HUES64 (cell line): ENCODE measurements around the gene IGLON5.

Experiments used
- H3K27ac ChIP-seq: 2 replicates; pipeline ENCODE4 v1.7.0; 2013; ENCODE audit warnings: low read depth, low read length, inconsistent platforms
- H3K27me3 ChIP-seq: 2 replicates; pipeline ENCODE4 v1.6.1; 2013; ENCODE audit warnings: mild to moderate bottlenecking, low read length; ENCODE audit not compliant: insufficient read depth
- H3K36me3 ChIP-seq: 2 replicates; pipeline ENCODE4 v1.6.1; 2013; ENCODE audit warnings: mild to moderate bottlenecking, low read length; ENCODE audit not compliant: insufficient read depth
- H3K4me1 ChIP-seq: 2 replicates; pipeline ENCODE4 v1.6.1; 2013; ENCODE audit warnings: mild to moderate bottlenecking, low read length, moderate library complexity; ENCODE audit not compliant: insufficient read depth
- H3K4me3 ChIP-seq: 2 replicates; pipeline ENCODE4 v1.5.1; 2013; ENCODE audit warnings: mild to moderate bottlenecking, low read length, moderate library complexity
- H3K9ac ChIP-seq: 2 replicates; pipeline ENCODE4 v1.6.1; 2013; ENCODE audit warnings: mild to moderate bottlenecking, low read depth, low read length
- H3K9me3 ChIP-seq: 2 replicates; pipeline ENCODE4 v1.6.1; 2013; ENCODE audit warnings: low read depth, low read length; ENCODE audit not compliant: insufficient read depth
- WGBS: fragments of 150-250, 120-280 bp; methylation state at CpG from one replicate; pipeline ENCODE4 v1.1.7; 2013; ENCODE audit warnings: missing lambda C conversion rate; 5-methylcytosine and 5-hydroxymethylcytosine counted together

IGLON5 gene

GRCh38 chr19:51293571-51294210 lies 17.8 kb upstream of the IGLON5 start:
- peaks cover 40% of the 10 kb centered on the region for H3K4me1 ChIP-seq
- no peaks in the 10 kb centered on the region for H3K9me3 ChIP-seq
- H3K27me3 ChIP-seq = no peaks in the 10 kb centered on the region
- no peak overlapping the region; the same call in 1 of the 2 replicates for H3K4me3 ChIP-seq
- no peaks in the 10 kb centered on the region for H3K36me3 ChIP-seq
- peak overlapping the region; percentile 70; the same call in 1 of the 2 replicates for H3K27ac ChIP-seq
- peak overlapping the region; percentile 31 for H3K9ac ChIP-seq
- WGBS = 41% methylated on average over 13 of the region's 14 CpGs

- H3K27me3 ChIP-seq = no peaks in the 10 kb centered on the region
- no peak overlapping the region; the same call in 1 of the 2 replicates for H3K4me3 ChIP-seq
- peaks cover 40% of the 10 kb centered on the region for H3K4me1 ChIP-seq
- H3K27ac ChIP-seq = peak overlapping the region; percentile 70; the same call in 1 of the 2 replicates
- peak overlapping the region; percentile 31; the same call in 1 of the 2 replicates for H3K9ac ChIP-seq
- H3K9me3 ChIP-seq = no peaks in the 10 kb centered on the region
- WGBS = 41% methylated on average over 23 of the region's 23 CpGs
- H3K36me3 ChIP-seq = no peaks in the 10 kb centered on the region
Measured at GRCh38 chr19:51294211-51294976, 17.1 kb upstream of the IGLON5 start.

DNA sequence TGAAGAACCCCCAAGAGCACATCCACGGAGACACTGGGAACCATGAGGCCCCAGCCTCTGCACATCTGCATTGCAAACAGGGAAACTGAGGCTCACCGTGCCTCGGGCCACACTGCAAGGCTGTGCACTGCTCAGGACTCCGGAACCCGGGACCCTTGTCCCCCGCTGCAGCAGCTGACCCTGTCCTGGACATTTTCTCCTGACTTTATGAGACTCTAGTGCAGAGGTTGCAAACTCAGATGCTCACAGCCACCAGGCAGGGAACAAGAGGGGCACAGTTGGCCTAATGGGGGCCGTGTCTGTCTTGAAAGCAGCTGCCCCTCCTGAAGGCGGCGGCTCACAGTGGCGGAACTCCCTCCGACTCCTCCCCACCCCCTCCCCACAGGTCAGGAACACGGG lies 16.5 kb upstream of the IGLON5 start:
- Histone ChIP-seq H3K9me3 (no peaks in the 10 kb centered on the region), H3K4me3 (no peak overlapping the region), H3K9ac (no peak overlapping the region), H3K4me1 (peaks cover 40% of the 10 kb centered on the region), H3K27ac (peak overlapping the region; percentile 17; the same call in 1 of the 2 replicates), H3K27me3 (no peaks in the 10 kb centered on the region), H3K36me3 (no peaks in the 10 kb centered on the region)
- WGBS = 49% methylated on average over 12 of the region's 12 CpGs

- Histone ChIP-seq H3K4me1 (peaks cover 40% of the 10 kb centered on the region), H3K27ac (peak overlapping the region; percentile 17; the same call in 1 of the 2 replicates), H3K4me3 (no peak overlapping the region), H3K9me3 (no peaks in the 10 kb centered on the region), H3K27me3 (no peaks in the 10 kb centered on the region), H3K9ac (no peak overlapping the region), H3K36me3 (no peaks in the 10 kb centered on the region)
- 30% methylated on average over 15 of the region's 15 CpGs for WGBS
Measured at GRCh38 chr19:51295382-51296126, 15.9 kb upstream of the IGLON5 start.

- H3K27ac ChIP-seq = no peak overlapping the region
- H3K9me3 ChIP-seq = no peaks in the 10 kb centered on the region
- H3K27me3 ChIP-seq = no peaks in the 10 kb centered on the region
- no peak overlapping the region for H3K4me3 ChIP-seq
- WGBS = 68% methylated on average over 9 of the region's 9 CpGs
- no peaks in the 10 kb centered on the region for H3K36me3 ChIP-seq
- H3K4me1 ChIP-seq = peaks cover 40% of the 10 kb centered on the region
- no peak overlapping the region for H3K9ac ChIP-seq
Measured at GRCh38 chr19:51296336-51297093, 14.9 kb upstream of the IGLON5 start.

DNA sequence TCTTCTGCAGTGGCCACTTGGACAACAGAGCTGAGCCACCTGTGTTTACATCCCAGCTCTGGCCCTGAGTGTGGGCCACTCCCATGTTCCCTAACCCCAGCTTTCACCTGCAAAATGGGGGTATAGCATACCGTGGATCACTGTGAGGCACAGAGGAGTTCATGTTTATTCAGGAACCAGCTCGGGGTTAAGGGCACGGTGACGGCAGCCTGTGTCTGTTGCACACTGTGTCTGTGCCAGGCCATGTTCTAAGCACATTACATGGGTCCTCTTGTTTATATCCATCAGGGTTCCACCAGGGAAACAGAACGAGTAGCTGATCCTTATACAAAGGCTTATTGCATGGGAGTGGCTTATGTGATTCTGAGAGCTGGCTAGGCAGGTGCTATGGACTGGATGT lies 14.0 kb upstream of the IGLON5 start:
- Histone ChIP-seq H3K36me3 (no peaks in the 10 kb centered on the region), H3K9me3 (no peaks in the 10 kb centered on the region), H3K4me1 (peaks cover 37% of the 10 kb centered on the region), H3K9ac (no peak overlapping the region), H3K4me3 (no peak overlapping the region), H3K27ac (no peak overlapping the region), H3K27me3 (no peaks in the 10 kb centered on the region)
- 92% methylated on average over 5 of the region's 5 CpGs for WGBS

DNA sequence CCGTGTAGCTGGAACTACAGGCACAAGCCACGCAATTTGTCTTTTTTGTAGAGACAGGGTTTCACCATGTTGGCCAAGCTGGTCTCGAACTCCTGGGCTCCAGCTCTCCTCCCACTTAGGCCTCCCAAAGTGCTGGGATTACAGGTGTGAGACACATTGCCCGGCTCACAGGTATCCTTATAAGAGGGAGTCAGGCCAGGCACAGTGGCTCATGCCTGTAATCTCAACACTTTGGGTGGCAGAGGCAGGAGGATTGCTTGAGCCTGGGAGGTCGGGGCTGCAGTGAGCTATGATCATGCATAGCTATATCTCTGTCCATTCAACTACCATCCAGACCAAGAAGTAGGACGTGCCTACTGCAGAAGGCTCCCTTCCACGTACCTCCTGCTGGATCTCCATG lies 10.2 kb upstream of the IGLON5 start:
- Histone ChIP-seq H3K4me1 (no peaks in the 10 kb centered on the region), H3K27me3 (no peaks in the 10 kb centered on the region), H3K9ac (no peak overlapping the region), H3K9me3 (no peaks in the 10 kb centered on the region), H3K4me3 (no peak overlapping the region), H3K27ac (no peak overlapping the region), H3K36me3 (no peaks in the 10 kb centered on the region)
- WGBS = 92% methylated on average over 7 of the region's 7 CpGs

DNA sequence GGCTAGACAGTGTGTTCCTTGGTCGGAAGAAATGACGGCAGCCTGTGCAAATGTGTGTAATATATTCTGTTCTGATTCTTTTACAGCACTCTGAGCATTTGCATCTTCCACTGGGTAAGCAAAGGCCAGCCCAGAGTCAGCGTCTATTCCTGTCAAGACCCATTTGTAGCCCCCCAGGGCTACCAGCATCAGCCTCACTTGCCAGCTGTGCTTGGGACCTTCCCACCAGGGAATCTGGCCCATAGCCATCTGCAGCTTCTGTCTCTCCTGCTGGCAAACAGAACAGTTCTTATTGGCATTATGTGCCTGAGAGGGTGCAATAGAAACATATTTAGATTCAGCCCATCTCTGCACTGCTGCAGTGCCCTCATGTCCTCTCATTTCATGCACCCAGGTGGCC lies 6.0 kb upstream of the IGLON5 start:
- Histone ChIP-seq H3K9me3 (0 out of 2 replicates have a peak, but pooled peaks cover 7% of the 10 kb centered on the region), H3K4me3 (no peak overlapping the region), H3K27ac (no peak overlapping the region), H3K27me3 (no peaks in the 10 kb centered on the region), H3K9ac (no peak overlapping the region), H3K4me1 (0 out of 2 replicates have a peak, but pooled peaks cover 3% of the 10 kb centered on the region), H3K36me3 (no peaks in the 10 kb centered on the region)
- 88% methylated on average over 3 of the region's 3 CpGs for WGBS

DNA sequence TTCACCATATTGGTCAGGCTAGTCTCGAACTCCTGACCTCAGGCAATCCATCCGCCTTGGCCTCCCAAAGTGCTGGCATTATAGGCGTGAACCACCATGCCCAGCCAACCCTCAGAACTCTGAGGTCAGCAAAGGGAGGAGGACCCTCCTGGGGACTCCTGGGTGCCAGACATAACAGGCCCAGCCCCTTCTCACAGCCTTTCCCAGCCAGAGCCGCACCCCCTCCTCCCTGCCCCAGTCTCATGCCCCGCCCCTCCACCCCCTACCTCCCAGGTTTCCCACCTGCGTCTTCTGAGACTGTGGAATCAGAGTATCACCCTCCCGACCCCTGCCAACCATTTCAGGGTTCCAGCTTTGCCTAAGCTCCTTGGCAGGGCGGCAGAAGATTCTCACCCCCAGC lies 5.2 kb downstream of the IGLON5 start:
- Histone ChIP-seq H3K9me3 (no peaks in the 10 kb centered on the region), H3K4me1 (peaks cover 5% of the 10 kb centered on the region), H3K4me3 (no peak overlapping the region), H3K27ac (no peak overlapping the region), H3K9ac (no peak overlapping the region), H3K27me3 (peaks cover 3% of the 10 kb centered on the region; the same call in 1 of the 2 replicates), H3K36me3 (no peaks in the 10 kb centered on the region)
- WGBS = 82% methylated on average over 8 of the region's 8 CpGs

DNA sequence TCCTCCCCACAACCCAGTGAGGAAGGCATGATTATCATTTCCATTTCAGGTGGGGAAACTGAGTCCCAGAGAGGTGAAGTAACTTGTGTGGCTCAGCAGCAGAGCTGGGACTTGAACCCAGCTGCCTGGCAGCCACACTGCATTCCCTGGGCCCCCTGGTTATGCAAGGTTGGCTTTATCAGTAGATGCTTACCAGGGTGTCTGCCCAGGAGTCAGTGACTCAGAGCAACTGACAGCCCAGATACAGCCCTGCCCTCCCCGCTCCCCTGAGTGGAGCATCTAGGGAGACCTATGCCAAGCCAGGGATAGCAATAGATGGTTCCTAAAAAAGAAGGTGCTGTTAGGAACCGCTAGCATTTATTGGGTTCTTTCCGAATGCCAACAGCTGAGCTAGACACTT lies 5.9 kb downstream of the IGLON5 start:
- Histone ChIP-seq H3K9ac (no peak overlapping the region), H3K4me3 (no peak overlapping the region), H3K4me1 (peaks cover 2% of the 10 kb centered on the region), H3K9me3 (no peaks in the 10 kb centered on the region), H3K36me3 (no peaks in the 10 kb centered on the region), H3K27ac (no peak overlapping the region), H3K27me3 (peaks cover under 1% of the 10 kb centered on the region; the same call in 1 of the 2 replicates)
- WGBS = 97% methylated on average over 3 of the region's 3 CpGs
